Measurements from ENCODE around the gene ZNF536. TPM values are rescaled to one million over a fixed set of nuclear protein-coding genes. Genes with fewer than 3 reads are reported as not detected.

Gene ZNF536
- total and polyA plus RNA-seq, 7 donors: 0.01 to 0.94 (median 0.20) TPM; not detected in 1

- DNase-seq: no peak
- H3K4me3 ChIP-seq: no peak overlapping the region
- ATAC-seq: no peak
These were observed 46.4 kb upstream of the ZNF536 start for GRCh38 chr19:30325676-30326392.

GRCh38 chr19:30326393-30326710 is 45.8 kb upstream of the ZNF536 start:
- 52 to 60% (median 59%) methylated on average over 11 of the region's 11 CpGs for WGBS, 3 donors
- Histone ChIP-seq H3K4me3 (no peak overlapping the region), H3K36me3 (ENCODE audit: insufficient read depth in 1 of 2, low read depth in 1 of 2) (no peaks in the 10 kb centered on the region), H3K27me3 (ENCODE audit: insufficient read depth in 3 of 3, low read length in 2 of 3) (peaks cover 0 to 6% (median 0%) of the 10 kb centered on the region in 3 donors), H3K27ac (no peak overlapping the region), H3K4me1 (no peaks in the 10 kb centered on the region), H3K9me3 (no peaks in the 10 kb centered on the region)
- DNase-seq (no peak), ATAC-seq (no peak)
- intact Hi-C loops (cut with DNase I): no loop called here
- no peak for TF ChIP-seq CTCF (IDR thresholded peaks at IDR 0.05)

More at GRCh38 chr19:30325676-30326392, 46.4 kb upstream of the ZNF536 start:
- WGBS, 3 donors: 26 to 37% (median 27%) methylated on average over 12 of the region's 12 CpGs
- TF ChIP-seq CTCF (IDR thresholded peaks at IDR 0.05): no peak
- intact Hi-C loops (cut with DNase I): no loop called here
- Histone ChIP-seq H3K27ac (no peak overlapping the region), H3K4me1 (no peaks in the 10 kb centered on the region), H3K36me3 (ENCODE audit: insufficient read depth in 1 of 2, low read depth in 1 of 2) (no peaks in the 10 kb centered on the region), H3K9me3 (no peaks in the 10 kb centered on the region), H3K27me3 (ENCODE audit: insufficient read depth in 3 of 3, low read length in 2 of 3) (peaks cover 0 to 6% (median 0%) of the 10 kb centered on the region in 3 donors)

- Histone ChIP-seq H3K4me3 (no peak overlapping the region), H3K4me1 (no peaks in the 10 kb centered on the region), H3K9me3 (no peaks in the 10 kb centered on the region), H3K27ac (no peak overlapping the region), H3K36me3 (ENCODE audit: insufficient read depth in 1 of 2, low read depth in 1 of 2) (no peaks in the 10 kb centered on the region), H3K27me3 (ENCODE audit: insufficient read depth in 3 of 3, low read length in 2 of 3) (peaks cover 0 to 6% (median 0%) of the 10 kb centered on the region in 3 donors)
- ATAC-seq: no peak
- TF ChIP-seq CTCF (IDR thresholded peaks at IDR 0.05): no peak
- WGBS, 3 donors: 84 to 97% (median 88%) methylated on average over 3 of the region's 3 CpGs
- no peak for DNase-seq
- intact Hi-C loops (cut with DNase I): no loop called here
These were observed 44.9 kb upstream of the ZNF536 start for GRCh38 chr19:30327331-30327730.

- Histone ChIP-seq H3K36me3 (ENCODE audit: insufficient read depth in 1 of 2, low read depth in 1 of 2) (no peaks in the 10 kb centered on the region), H3K9me3 (no peaks in the 10 kb centered on the region), H3K27ac (no peak overlapping the region), H3K4me3 (no peak overlapping the region), H3K27me3 (ENCODE audit: insufficient read depth in 3 of 3, low read length in 2 of 3) (peaks cover 0 to 6% (median 0%) of the 10 kb centered on the region in 3 donors), H3K4me1 (no peaks in the 10 kb centered on the region)
- intact Hi-C loops (cut with DNase I): no loop called here
- DNase-seq (no peak), ATAC-seq (no peak)
- TF ChIP-seq CTCF (IDR thresholded peaks at IDR 0.05): no peak
- 96 to 98% (median 96%) methylated on average over 3 of the region's 3 CpGs for WGBS, 3 donors
These were observed 44.1 kb upstream of the ZNF536 start for GRCh38 chr19:30328096-30328495.

GRCh38 chr19:30330266-30330665 is 41.9 kb upstream of the ZNF536 start:
- Histone ChIP-seq H3K27ac (no peak overlapping the region), H3K36me3 (ENCODE audit: insufficient read depth in 1 of 2, low read depth in 1 of 2) (no peaks in the 10 kb centered on the region), H3K27me3 (ENCODE audit: insufficient read depth in 3 of 3, low read length in 2 of 3) (no peaks in the 10 kb centered on the region), H3K9me3 (no peaks in the 10 kb centered on the region), H3K4me3 (no peak overlapping the region), H3K4me1 (no peaks in the 10 kb centered on the region)
- ATAC-seq (no peak), DNase-seq (no peak)
- TF ChIP-seq CTCF (IDR thresholded peaks at IDR 0.05): no peak
- 62 to 69% (median 63%) methylated on average over 4 of the region's 4 CpGs for WGBS, 3 donors
- intact Hi-C loops (cut with DNase I): no loop called here
